ENCODE results near the gene MAPK1.
"Not testable (repeated sequence)": the region's sequence is repeated elsewhere in the genome, so short reads cannot be mapped to it uniquely, and the experiment has no call there.

Gene MAPK1

DNA sequence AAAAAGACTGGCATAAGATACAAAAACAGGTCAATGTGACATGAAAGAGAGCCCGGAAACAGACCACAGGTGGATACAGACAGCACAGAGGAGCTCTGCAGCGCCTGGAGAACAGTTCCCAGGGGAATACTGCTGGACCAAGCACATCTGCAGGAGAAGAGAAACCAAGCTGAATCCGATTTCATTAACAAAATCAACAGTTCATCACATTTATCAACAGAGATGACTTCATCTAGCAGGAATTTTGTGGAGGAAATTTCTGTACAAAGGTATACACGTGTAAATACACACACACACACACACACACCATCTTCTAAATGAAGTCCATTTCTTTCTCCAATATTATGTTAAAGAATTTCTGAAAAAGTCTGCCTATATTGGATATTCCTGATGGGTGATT lies 148.9 kb downstream of the MAPK1 start:
- H3K9ac ChIP-seq (ENCODE audit: low read length) = no peak overlapping the region
- no peaks in the 10 kb centered on the region for H4K20me1 ChIP-seq (ENCODE audit: insufficient read depth, low read length)
- H2AFZ ChIP-seq (ENCODE audit: low read depth, low read length) = no peak overlapping the region
- TF ChIP-seq, protein P1, sequence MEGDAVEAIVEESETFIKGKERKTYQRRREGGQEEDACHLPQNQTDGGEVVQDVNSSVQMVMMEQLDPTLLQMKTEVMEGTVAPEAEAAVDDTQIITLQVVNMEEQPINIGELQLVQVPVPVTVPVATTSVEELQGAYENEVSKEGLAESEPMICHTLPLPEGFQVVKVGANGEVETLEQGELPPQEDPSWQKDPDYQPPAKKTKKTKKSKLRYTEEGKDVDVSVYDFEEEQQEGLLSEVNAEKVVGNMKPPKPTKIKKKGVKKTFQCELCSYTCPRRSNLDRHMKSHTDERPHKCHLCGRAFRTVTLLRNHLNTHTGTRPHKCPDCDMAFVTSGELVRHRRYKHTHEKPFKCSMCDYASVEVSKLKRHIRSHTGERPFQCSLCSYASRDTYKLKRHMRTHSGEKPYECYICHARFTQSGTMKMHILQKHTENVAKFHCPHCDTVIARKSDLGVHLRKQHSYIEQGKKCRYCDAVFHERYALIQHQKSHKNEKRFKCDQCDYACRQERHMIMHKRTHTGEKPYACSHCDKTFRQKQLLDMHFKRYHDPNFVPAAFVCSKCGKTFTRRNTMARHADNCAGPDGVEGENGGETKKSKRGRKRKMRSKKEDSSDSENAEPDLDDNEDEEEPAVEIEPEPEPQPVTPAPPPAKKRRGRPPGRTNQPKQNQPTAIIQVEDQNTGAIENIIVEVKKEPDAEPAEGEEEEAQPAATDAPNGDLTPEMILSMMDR (IDR thresholded peaks at IDR 0.05; ENCODE audit: low read depth, low read length) = no peak
- no peak for TF ChIP-seq EZH2phosphoT487 (IDR thresholded peaks at IDR 0.05; ENCODE audit: low read depth)
- H3K4me3 ChIP-seq (ENCODE audit: low read length) = no peak overlapping the region
- no peak overlapping the region for H3K27ac ChIP-seq (ENCODE audit: low read length)
- no peaks in the 10 kb centered on the region for H3K36me3 ChIP-seq (replicated peaks; ENCODE audit: low read depth, low read length)
- peaks cover 11% of the 10 kb centered on the region for H3K4me1 ChIP-seq (ENCODE audit: low read length)
- no peak overlapping the region for H3K4me2 ChIP-seq (ENCODE audit: low read length)
- 0 out of 2 replicates have a peak, but pooled peaks cover 8% of the 10 kb centered on the region for H3K27me3 ChIP-seq (ENCODE audit: low read depth, low read length)
- H3K79me2 ChIP-seq (ENCODE audit: low read length) = no peaks in the 10 kb centered on the region
- H3K9me3 ChIP-seq (ENCODE audit: insufficient read depth, low read length) = no peaks in the 10 kb centered on the region

DNA sequence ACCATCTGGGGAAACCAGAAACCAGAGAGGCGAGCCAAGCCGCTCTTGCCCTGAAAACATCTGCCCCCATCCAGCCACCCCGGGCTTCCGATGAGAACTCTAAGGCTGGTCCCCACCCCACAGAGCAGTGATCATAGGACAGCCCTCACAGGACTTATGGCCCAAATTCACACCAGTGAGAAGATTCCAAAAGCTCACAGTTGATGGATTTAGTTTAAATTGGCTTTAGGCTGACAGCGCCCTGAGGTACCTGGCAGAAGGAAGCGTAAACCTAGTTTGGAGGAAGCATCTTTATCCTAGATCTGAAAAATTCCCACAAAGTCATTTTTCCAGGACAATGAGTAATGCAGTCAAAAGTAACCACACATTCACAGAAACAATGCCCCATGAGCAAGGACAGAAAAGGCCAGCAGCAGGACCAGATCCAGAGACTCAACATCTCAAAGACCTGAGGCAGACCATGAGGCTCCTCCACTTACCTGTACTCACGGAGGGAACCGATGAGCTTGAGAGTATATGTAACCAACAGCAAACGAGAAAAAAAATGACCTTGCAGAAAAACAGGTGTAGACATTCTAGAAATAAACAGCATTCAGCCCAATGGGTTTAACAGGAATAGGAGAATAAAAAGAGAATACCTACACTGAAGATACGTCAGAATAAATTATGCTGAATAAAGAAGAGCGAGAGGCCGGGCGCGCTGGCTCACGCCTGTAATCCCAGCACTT lies 150.9 kb downstream of the MAPK1 start:
- not testable (repeated sequence) for H4K20me1 ChIP-seq (ENCODE audit: insufficient read depth, low read length); H3K27ac ChIP-seq (ENCODE audit: low read length); H3K36me3 ChIP-seq (replicated peaks; ENCODE audit: low read depth, low read length); H3K79me2 ChIP-seq (ENCODE audit: low read length); H3K4me3 ChIP-seq (ENCODE audit: low read length); H3K27me3 ChIP-seq (ENCODE audit: low read depth, low read length); H2AFZ ChIP-seq (ENCODE audit: low read depth, low read length); H3K9ac ChIP-seq (ENCODE audit: low read length); H3K4me2 ChIP-seq (ENCODE audit: low read length); H3K9me3 ChIP-seq (ENCODE audit: insufficient read depth, low read length)
- peaks cover 17% of the 10 kb centered on the region for H3K4me1 ChIP-seq (ENCODE audit: low read length)

DNA sequence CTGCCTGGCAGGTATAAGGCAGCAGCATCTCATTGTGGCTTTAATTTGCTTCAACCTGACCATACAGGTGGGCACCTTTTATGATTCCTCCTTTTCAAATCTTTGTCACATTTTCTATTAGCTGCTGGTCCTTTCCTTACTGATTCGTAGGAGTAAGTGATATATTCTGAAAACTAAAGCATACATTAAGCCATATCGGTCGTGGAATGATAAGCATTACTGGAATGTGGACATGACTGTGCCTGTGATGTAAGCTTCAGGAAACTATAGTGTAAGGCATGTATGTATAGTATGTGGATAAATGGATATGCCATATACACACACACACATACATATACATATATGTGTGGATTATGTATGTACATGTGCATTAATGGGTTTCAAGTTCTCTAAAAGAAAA lies 152.7 kb downstream of the MAPK1 start:
- Histone ChIP-seq H2AFZ (ENCODE audit: low read depth, low read length) (no peak overlapping the region), H4K20me1 (ENCODE audit: insufficient read depth, low read length) (no peaks in the 10 kb centered on the region), H3K79me2 (ENCODE audit: low read length) (no peaks in the 10 kb centered on the region), H3K4me2 (ENCODE audit: low read length) (no peak overlapping the region), H3K4me1 (ENCODE audit: low read length) (peaks cover 17% of the 10 kb centered on the region), H3K4me3 (ENCODE audit: low read length) (no peak overlapping the region), H3K27ac (ENCODE audit: low read length) (no peak overlapping the region), H3K9me3 (ENCODE audit: insufficient read depth, low read length) (no peaks in the 10 kb centered on the region), H3K36me3 (replicated peaks; ENCODE audit: low read depth, low read length) (no peaks in the 10 kb centered on the region), H3K27me3 (ENCODE audit: low read depth, low read length) (0 out of 2 replicates have a peak, but pooled peaks cover 8% of the 10 kb centered on the region), H3K9ac (ENCODE audit: low read length) (no peak overlapping the region)
- TF ChIP-seq, protein P1 (IDR thresholded peaks at IDR 0.05; ENCODE audit: low read depth, low read length) = no peak
- TF ChIP-seq EZH2phosphoT487 (IDR thresholded peaks at IDR 0.05; ENCODE audit: low read depth) = no peak

DNA sequence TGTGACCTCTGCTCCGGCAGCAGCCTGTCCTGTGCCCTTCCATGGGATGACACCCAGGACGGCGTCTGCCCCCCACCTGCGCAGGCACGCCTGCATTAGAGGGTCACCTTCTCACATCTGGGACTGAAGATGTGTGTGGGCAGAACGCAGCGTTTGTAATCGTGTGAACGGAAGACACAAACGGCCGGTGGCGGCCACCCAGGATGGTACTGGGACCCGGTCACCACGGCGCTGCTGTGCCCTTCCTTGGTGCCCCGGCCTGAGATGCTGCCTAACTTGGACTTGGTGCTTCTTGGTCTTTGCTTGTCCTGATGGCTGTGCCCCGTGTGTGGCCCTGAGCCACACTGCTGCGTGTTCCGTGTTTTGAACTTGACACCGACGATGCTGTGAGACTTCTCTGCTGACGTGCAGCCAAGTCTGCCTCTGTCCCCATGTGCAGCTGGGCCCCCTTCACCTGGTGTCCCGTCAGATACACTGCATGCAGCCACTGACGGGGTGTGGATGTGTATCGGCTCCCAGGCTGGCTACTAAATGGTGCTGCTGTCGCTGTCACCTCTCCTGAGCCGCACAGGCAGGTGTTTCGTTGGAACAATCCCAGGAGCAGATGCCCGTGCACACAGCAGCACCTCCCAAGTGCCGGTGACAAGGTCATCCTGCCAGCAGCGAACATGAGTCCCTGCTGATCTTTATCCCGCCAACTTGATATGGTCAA lies 153.2 kb downstream of the MAPK1 start:
- no peak overlapping the region for H3K9ac ChIP-seq (ENCODE audit: low read length)

More for the DNA sequence above, 153.2 kb downstream of the MAPK1 start:
- no peaks in the 10 kb centered on the region for H4K20me1 ChIP-seq (ENCODE audit: insufficient read depth, low read length)
- H3K36me3 ChIP-seq (replicated peaks; ENCODE audit: low read depth, low read length) = no peaks in the 10 kb centered on the region
- no peaks in the 10 kb centered on the region for H3K9me3 ChIP-seq (ENCODE audit: insufficient read depth, low read length)
- no peak overlapping the region for H3K4me2 ChIP-seq (ENCODE audit: low read length)
- H3K79me2 ChIP-seq (ENCODE audit: low read length) = no peaks in the 10 kb centered on the region
- H3K4me1 ChIP-seq (ENCODE audit: low read length) = peaks cover 13% of the 10 kb centered on the region
- H3K4me3 ChIP-seq (ENCODE audit: low read length) = no peak overlapping the region
- TF ChIP-seq EZH2phosphoT487 (IDR thresholded peaks at IDR 0.05; ENCODE audit: low read depth) = no peak
- TF ChIP-seq, protein P1 (IDR thresholded peaks at IDR 0.05; ENCODE audit: low read depth, low read length) = no peak
- H2AFZ ChIP-seq (ENCODE audit: low read depth, low read length) = no peak overlapping the region
- H3K27me3 ChIP-seq (ENCODE audit: low read depth, low read length) = 0 out of 2 replicates have a peak, but pooled peaks cover 8% of the 10 kb centered on the region
- no peak overlapping the region for H3K27ac ChIP-seq (ENCODE audit: low read length)
